GM21515 (cell line): ENCODE measurements around the gene PRKAR1B.

Experiments used
- ATAC-seq: cut with Tn5 transposase; IDR thresholded peaks from one replicate; pipeline ENCODE4 v1.9.1; 2021; ENCODE audit not compliant: unreplicated experiment

The PRKAR1B gene

DNA sequence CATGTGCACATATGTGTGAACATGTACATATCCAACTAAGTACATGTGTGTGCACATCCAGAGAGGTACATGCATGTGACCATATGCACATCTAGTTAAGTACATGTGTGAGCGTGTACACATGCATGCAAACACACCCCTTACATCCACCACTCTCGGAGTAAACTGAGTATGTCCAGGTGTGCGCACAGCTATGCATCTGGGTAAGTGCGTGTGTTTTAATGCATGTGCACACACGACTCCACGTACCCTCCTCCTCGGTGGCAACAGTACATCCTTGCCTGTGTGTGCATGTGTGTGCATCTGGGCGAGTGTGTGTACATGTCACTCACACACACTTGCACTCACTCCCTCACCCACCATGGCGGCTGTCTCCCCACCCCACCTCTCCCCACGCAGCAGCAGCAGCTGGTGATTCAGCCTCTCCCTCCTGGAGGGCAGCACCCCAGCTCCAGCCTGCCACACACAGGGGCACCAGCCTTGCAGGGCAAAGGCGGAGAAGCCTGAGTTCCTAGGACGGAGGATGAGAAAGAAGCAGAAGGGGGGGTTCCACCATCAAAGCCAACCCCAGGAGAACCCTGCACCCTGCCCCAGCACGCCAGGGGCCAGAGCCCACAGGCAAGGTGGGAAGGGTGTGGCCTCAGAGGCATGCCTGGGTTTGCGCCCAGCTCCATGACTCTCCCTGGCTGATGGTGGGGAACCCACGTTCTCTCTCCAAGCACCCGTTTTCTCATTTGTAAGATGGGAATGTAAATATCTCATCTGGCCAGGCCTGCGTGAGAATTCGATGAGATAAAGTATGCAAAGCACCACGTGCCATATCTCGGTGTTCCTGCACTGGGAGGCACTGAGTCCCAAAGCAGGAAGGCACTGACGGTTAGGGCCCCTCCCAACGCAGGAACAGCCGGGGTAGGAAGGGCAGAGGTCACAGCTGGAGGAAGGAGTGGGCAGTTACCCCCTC, 28.3 kb downstream of the PRKAR1B start:
- no peak for ATAC-seq

DNA sequence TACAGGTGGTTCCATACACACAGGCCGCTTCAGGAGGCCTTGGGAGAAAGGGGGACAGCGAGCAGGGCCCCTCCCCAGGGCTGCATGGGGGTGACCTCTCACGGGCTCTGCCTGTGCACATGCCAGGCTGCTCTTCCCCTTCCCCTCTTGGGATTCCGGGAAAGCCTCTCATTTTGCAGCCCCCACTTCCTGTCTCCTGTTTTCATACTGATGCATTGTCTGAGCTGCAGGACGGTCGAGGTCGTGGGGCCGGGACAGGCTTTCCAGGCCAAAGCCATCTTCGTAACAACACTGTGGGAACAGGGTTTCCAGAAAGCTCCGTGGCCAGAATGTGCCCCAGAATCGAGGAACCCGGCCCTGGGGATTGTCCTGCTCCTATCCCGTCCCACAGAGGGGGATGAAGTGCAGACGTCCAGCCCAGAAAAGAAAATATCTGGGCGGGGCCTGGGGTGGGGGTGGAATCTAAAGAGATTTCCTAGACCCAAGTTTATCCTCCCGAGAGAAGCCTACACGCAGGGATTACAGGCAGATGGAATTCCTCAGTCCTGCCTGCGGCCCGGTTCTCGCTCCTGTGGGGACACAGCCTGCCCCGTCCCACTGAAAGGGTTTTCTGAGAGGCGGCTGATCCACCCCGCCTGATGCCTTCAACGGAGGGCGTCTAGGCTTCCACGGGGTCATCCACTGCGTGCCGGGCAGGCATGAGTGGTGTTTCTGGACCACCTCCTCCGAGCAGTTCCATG, 30.1 kb downstream of the PRKAR1B start:
- no peak for ATAC-seq

DNA sequence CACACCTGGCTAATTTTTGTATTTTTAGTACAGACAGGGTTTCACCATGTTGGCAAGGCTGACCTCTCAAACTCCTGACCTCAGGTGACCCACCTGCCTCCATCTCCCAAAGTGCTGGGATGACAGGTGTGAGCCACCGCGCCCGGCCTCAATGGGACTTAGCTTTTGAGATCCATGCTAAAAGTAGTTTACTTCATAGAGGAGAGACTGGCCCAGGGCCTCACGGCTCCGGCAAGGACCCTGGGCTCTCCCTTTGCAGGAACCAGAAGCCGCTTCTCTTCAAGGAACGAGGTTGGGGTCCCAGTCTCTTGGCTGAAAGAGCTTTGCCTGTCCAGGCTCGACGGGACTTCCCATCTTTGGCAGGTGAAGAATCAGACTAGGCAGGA, 30.7 kb downstream of the PRKAR1B start:
- ATAC-seq = no peak

DNA sequence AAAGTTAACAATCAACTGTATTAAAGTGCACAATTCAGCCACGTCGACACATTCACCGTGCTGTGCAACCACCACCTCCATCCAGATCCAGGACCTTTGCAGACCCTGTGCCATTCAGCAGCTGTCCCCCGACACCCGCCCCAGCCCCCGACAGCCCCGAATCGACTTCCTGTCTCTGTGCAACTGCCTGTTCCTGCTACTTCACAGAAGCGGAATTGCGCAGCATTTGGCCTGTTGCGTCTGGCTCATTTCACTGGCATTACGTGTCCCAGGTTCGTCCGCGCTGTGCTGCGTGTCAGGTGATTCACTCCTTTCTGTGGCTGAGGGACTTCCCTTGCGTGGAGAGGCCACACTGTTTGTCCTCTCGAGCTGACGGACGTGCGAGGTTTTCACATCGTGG, 33.8 kb downstream of the PRKAR1B start:
- no peak for ATAC-seq

DNA sequence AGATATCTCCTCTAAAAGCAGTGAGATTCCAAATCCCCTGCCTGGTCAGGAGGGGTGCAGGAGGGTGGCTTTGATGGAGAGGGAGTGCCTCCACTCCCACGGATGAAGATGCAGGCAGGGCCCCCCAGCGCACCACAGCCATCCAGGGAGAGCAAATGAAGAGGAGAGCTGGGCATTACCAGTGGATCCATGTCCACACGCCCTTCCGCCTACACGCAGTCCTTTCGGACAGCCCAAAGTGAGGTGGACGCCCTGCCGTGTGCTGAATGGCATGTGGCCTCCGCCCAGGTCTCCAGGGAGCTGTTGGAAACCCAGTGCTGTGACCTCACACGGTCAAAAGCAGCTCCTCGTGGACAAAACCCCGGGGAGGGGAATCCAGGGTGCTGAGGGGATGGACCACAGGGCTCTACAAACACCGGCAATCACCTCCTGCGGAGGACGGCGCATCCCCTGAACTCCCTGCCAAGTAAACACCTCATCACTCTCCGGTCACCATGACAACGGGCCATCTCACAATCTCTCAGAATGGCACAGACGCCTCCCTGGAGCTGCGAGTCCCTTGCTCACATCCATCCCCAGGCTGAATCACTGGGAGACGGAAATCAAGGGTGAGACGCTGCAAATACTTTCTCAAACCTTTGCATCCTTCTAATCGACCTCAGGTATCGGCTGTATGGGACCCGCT, 35.6 kb downstream of the PRKAR1B start:
- ATAC-seq = no peak

DNA sequence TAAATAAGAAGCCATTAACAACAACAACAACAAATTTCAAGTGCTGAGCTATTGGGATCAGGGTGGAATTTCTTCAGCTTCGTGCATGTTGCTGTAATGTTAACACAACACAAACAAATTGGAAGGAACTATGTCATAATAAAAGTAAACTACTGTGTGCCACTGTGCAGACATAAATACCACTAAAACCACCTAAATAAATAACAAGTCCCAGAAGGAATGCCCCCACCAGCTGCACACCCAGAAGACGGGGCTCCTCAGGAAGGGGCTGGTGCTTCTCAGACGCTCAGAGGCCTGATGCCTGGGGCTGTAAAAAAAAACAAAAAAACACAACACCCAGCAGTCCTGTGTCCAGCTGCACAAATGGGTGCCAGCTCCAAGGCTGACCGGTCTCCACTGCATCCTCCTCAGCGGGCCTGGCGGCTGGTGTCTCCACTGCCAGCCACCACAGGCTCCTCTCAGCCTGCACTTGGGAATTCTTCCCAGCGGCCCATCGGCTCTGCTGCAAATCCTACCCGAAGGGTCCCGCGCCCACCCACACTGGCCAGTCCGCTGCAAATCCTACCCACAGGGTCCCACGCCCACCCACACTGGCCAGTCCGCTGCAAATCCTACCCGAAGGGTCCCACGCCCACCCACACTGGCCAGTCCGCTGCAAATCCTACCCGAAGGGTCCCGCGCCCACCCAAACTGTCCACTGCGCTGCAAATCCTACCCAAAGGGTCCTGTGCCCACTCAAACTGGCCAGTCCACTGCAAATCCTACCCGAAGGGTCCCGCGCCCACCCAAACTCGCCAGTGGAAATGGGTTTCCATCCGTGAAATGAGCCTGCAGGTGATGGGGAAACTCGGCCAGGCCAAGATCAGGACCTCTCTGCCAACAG, 36.4 kb downstream of the PRKAR1B start:
- no peak for ATAC-seq

DNA sequence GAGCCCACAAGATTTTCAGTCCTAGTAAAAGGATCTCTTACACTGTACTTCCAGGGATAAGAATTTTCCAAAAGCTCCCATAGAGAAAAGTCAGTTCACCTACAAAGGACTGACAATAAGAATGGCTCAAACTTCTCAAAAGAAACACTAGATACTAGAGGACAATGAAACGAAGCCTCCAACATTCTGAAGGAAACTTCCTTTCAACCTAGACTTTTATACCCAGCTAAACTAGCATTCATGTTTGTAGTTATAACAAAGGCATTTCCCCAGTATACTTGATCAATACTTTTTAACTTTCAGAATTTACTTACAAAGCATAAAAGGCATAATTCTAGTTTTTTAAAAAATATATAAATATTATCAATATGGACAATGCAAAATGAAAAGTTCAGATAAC, 41.5 kb downstream of the PRKAR1B start:
- no peak for ATAC-seq

DNA sequence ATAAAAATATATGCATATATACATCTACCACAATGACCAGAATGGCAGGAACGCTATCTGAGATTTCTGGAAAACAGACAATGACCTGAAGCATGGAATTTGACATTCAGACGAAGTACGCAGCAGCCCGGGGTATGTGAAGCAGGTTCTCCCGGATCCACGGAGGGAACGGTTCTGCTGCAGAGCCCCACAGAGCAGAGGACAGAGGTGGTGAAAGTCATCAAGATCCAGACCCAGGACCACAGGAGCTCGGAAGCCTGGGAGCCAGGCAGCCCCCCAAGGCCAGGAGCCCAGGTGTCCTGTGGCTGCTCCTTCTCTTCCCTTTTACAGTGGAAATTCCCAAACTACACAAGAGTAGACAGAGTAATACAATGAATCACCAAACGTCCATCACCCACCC, 42.7 kb downstream of the PRKAR1B start:
- ATAC-seq = no peak

DNA sequence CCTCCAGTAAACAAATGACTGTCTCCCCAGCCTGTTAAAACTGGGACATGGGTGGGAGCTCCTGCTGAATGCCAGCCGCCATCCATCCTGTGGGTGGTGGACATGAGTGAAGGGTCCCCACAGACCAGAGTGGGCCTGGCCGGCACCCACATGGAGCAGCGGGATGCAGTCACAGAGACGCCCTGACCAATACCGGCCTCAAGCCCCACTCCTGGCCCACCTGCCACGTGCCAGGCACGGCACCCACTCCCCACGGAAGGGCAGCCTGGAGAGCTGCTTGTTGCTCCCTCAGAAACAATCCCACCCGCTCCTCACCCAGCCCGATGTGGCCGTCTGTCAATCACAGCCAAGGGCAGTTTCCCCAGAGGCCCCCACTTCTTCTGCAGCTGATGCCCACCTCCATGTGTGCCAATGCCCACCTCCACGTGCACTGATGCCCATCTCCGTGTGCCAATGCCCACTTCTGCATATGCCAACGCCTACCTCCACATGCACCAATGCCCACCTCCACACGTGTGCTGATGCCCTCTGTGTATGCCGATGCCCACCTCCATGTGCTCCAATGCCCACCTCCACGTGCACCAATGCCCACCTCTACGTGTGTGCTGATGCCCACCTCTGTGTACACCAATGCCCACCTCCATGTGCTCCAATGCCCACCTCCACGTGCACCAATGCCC, 43.4 kb downstream of the PRKAR1B start:
- no peak for ATAC-seq

DNA sequence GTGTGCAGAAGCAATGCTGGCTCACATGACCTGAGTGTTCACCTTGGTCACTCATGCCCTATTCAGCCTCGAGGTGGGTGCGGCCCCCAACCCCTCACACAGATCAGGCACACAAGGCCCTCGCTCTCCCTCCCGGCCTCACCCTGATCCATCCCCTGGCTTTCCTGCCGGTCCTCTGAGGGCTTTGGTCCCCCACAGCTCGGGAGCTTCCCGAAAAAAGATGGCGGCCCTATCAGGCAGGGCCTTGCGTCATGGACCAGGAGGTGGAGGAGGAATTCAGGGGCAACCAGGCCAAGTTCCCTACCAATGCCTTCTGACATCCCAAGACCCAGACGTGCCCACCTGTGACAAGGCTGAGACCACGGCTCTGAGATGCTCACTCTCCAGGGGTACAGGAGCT, 44.3 kb downstream of the PRKAR1B start:
- no peak for ATAC-seq

DNA sequence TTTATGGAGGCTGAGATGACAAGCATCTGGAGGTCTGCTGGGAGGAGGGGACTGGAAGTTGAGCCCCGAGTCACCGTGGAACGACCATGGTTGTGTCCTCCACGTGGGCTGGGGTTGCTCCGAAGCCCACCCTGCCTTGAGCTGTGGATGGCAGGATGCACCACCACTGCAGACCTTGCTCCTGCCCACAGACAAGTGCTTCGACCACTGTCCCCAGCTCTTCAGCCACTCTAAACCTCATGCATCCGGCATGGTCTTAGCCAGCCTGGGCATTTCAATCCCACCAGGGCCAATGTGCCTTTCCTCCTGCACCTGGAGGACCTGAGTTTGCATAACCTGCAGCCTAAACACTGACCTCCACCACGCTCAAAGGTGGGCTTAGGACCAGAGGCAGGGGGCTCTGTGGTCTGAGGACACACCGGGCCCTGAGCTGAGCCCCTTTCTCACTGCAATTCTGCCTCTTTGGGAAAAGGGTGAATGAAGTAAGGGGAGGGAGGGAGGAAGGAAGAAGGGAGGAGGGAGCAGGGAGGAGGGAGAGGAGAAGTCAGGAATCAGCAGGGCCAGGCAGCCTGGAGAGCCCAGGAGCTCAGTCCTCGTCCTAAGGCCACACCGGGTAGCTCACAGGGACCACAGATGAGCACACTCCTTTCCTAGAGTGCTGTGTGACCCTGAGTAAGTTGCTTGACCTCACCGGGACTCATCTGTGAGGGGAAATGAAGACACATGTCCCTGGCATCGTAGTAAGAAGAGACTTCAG, 45.4 kb downstream of the PRKAR1B start:
- ATAC-seq = no peak

DNA sequence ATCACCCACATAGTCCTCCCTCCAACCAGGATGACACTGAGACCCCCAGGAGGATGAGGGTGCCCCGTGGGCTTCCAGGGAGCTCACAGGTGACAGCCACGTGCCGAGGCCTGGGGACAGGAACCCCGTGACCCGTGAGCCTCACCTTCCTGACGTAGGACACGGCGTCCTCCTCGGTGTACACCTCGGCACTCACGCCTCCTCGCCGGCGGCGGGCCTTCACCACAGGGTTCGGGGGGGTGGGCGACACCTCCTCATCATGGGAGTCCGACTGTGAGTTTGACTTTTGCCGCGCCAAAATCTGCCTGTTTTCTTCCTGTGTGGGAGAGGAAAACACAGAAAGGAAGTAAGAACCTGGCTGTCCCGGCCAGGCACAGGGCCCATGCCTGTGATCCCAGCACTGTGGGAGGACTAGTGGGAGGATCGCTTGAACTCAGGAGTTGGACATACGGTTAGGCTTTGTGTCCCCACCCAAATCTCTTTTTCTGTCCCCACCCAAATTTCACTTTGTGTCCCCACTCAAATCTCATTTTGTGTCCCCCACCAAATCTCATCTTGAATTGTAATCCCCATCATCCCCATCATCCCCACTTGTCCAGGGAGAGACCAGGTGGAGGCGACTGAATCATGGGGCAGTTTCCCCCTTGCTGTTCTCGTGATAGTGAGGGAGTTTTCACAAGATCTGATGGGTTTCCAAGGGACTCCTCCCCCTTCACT, 46.5 kb downstream of the PRKAR1B start:
- ATAC-seq = no peak

DNA sequence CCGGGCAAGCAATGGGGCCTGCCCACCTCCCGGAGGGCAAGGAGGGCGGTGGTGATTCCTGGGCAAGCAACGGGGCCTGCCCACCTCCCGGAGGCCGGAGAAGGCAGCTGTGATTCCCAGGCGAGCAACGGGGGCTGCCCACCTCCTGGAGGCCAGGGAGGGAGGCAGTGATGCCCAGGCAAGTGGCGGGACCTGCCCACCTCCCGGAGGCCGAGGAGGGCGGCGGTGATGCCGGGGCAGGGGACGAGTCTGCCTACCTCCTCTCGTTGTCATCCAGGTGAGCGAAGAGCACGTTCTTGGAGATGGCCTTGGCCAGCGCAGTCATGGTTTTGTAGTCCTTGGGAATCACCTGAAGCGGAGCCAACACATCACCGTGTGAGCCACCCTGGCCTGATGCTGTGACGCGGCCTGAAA, 50.1 kb downstream of the PRKAR1B start:
- no peak for ATAC-seq

DNA sequence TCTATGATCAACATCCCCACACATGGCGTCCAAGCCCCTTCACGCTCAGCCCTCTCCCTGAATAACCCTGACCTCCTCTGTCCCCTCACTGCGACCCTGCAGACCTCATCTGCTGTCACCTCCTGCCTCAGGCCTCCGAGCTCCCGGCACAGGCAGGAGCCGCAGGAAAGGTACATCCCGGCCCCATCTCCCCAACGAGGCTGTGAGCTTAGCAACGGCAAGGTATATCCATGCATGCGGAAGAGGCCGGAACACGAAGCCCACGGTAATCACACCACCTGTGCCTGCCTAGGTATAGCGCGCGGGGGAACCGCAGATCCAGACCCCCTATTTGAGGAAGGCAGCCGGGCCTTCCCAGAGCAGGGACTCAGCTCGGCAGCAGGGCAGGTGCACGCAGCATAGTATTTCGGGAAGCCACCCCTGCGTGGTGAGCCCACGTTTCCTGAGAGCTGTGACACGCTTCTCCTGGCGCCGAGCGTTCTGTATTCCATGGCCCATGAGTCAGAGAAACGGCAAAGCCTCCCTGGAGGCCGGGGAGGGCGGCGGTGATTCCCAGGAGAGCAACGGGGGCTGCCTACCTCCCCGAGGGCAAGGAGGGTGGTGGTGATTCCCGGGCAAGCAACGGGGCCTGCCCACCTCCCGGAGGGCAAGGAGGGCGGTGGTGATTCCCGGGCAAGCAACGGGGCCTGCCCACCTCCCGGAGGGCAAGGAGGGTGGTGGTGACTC, 50.7 kb downstream of the PRKAR1B start:
- no peak for ATAC-seq

DNA sequence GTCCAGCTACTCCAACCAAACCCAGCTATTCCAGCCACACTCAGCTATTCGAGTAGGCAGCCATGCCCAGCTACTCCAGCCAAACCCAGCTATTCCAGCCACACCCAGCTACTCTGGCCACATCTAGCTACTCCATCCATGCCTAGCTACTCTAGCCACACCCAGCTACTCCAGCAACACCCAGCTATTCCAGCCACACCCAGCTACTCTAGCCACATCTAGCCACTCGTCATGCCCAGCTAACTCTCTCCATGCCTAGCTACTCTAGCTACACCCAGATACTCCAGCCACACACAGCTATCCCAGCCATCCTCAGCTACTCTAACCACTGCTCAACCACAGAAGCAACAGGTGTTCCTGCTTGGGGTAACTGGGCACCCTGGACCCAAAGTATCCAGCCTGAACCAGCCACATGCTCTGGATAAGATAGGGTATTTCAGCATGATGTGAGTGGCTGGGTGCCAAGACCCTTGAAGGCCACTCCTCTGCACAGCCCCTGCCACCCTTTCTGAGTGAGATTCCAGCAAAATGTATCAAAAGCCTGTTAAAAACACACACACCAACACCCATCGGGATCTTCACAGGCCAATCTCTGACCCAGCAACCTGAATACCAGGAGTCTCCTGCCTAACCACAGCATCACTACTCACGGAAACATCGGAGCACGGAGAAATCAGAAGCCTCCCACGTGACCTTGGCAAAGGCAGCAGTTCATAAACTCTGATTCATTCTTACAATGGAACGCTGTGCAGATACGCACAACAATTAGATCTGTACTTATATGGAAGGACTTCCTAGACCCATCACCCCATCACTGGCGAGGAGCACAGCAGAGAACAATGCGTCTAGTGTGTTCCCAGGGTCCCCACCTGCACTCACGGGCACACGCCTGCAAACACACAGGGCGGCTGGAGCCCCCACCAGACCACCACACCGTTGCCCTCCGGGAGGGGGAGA, 52.3 kb downstream of the PRKAR1B start:
- no peak for ATAC-seq

DNA sequence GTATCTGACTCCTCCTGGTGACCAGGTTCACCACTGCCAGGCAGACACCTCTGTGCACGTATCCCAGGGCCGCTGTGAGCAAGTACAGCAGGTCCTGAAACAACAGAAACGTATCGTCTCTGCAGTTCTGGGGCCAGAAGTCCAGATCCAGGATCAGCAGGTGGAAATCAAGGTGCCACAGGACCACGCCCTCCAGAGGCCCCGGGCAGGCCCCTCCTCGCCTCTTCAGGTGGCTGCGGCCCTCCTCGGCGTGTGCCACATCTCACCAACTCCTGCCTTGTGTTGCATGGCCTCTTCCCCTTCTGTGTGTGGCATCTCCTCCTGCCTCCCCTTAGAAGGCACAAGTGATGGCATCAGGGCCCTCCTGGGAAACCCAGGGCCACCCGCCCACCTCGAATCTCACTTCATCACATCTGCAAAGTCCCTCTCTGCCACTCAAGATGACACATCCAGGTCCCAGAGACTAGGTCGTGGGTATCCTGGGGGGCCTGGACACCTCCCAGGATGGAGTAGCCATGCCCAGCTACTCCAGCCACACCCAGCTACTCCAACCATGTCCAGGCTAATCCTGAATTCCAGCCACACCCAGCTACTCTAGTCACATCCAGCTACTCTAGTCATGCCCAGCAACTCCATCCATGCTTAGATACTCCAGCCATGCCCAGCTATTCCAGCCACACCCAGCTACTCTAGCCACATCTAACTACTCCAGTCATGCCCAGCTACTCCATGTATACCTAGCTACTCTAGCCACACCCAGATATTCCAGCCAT, 53.2 kb downstream of the PRKAR1B start:
- no peak for ATAC-seq
